ENCODE measurements around the gene CYP11A1. TPM values are rescaled to one million over a fixed set of nuclear protein-coding genes. Genes with fewer than 3 reads are reported as not detected.
"Not testable (repeated sequence)": the region's sequence is repeated elsewhere in the genome, so short reads cannot be mapped to it uniquely, and the experiment has no call there.

The CYP11A1 gene
- total RNA-seq, 1 donor from 2014 or later: not detected

- ChIA-PET CTCF (interaction anchor here (0.9 kb wide), 1 partner anchor 9 kb away, joined by 3 read pairs; no protein-coding TSS in a partner anchor), POLR2A (no interaction called here)
- peaks cover 37% of the 10 kb centered on the region for H3K27me3 Mint-ChIP-seq
- H3K9me3 Mint-ChIP-seq: no peaks in the 10 kb centered on the region
- intact Hi-C loops (cut with micrococcal nuclease): no loop called here
- TF ChIP-seq CTCF (IDR thresholded peaks at IDR 0.05): no peak
- H3K4me3 Mint-ChIP-seq: peak overlapping the region; percentile 67
- H3K27ac Mint-ChIP-seq: no peak overlapping the region
- peak; percentile 52 for ATAC-seq (ENCODE audit: low read depth)
- peaks cover 4% of the 10 kb centered on the region for H3K4me1 Mint-ChIP-seq
- DNase-seq: no peak
- H3K36me3 Mint-ChIP-seq (ENCODE audit: low read depth): no peaks in the 10 kb centered on the region
These were observed 1.6 kb downstream of the CYP11A1 start for GRCh38 chr15:74365598-74366445.

GRCh38 chr15:74364936-74365597 is 2.4 kb downstream of the CYP11A1 start:
- H3K4me1 Mint-ChIP-seq: peaks cover 4% of the 10 kb centered on the region
- no peak for ATAC-seq (ENCODE audit: low read depth)
- no peak overlapping the region for H3K27ac Mint-ChIP-seq
- H3K27me3 Mint-ChIP-seq: peaks cover 34% of the 10 kb centered on the region
- no peaks in the 10 kb centered on the region for H3K9me3 Mint-ChIP-seq
- intact Hi-C loops (cut with micrococcal nuclease): no loop called here
- TF ChIP-seq CTCF (IDR thresholded peaks at IDR 0.05): no peak
- no peak for DNase-seq
- CTCF ChIA-PET: no interaction called here
- H3K4me3 Mint-ChIP-seq: peak overlapping the region; percentile 67
- POLR2A ChIA-PET: no interaction called here
- no peaks in the 10 kb centered on the region for H3K36me3 Mint-ChIP-seq (ENCODE audit: low read depth)

- ChIA-PET CTCF (interaction anchor here (1.0 kb wide), 1 partner anchor 9 kb away, joined by 4 read pairs; no protein-coding TSS in a partner anchor), POLR2A (no interaction called here)
- no peak overlapping the region for H3K4me3 Mint-ChIP-seq
- H3K27ac Mint-ChIP-seq: no peak overlapping the region
- no peaks in the 10 kb centered on the region for H3K36me3 Mint-ChIP-seq (ENCODE audit: low read depth)
- no peaks in the 10 kb centered on the region for H3K9me3 Mint-ChIP-seq
- DNase-seq: no peak
- ATAC-seq (ENCODE audit: low read depth): no peak
- H3K4me1 Mint-ChIP-seq: peaks cover 4% of the 10 kb centered on the region
- H3K27me3 Mint-ChIP-seq: peaks cover 20% of the 10 kb centered on the region
- TF ChIP-seq CTCF (IDR thresholded peaks at IDR 0.05): no peak
- intact Hi-C loops (cut with micrococcal nuclease): no loop called here
These were observed 5.0 kb downstream of the CYP11A1 start for GRCh38 chr15:74362482-74362881.

GRCh38 chr15:74360855-74361254 is 6.6 kb downstream of the CYP11A1 start:
- H3K36me3 Mint-ChIP-seq (ENCODE audit: low read depth); intact Hi-C loops (cut with micrococcal nuclease); POLR2A ChIA-PET; CTCF ChIA-PET; H3K9me3 Mint-ChIP-seq; ATAC-seq (ENCODE audit: low read depth); DNase-seq; H3K4me1 Mint-ChIP-seq; H3K27ac Mint-ChIP-seq; H3K4me3 Mint-ChIP-seq: not testable (repeated sequence)
- H3K27me3 Mint-ChIP-seq: peaks cover 16% of the 10 kb centered on the region

- H3K9me3 Mint-ChIP-seq; H3K4me1 Mint-ChIP-seq; DNase-seq; POLR2A ChIA-PET; intact Hi-C loops (cut with micrococcal nuclease); H3K27ac Mint-ChIP-seq; H3K4me3 Mint-ChIP-seq; H3K36me3 Mint-ChIP-seq (ENCODE audit: low read depth); ATAC-seq (ENCODE audit: low read depth): not testable (repeated sequence)
- CTCF ChIA-PET: interaction anchor here (0.5 kb wide), 1 partner anchor 90 kb away, joined by 3 read pairs; no protein-coding TSS in a partner anchor
- H3K27me3 Mint-ChIP-seq: peaks cover 18% of the 10 kb centered on the region
These were observed 8.1 kb downstream of the CYP11A1 start for GRCh38 chr15:74359376-74359775.

- H3K27me3 Mint-ChIP-seq: peaks cover 22% of the 10 kb centered on the region
- ATAC-seq (ENCODE audit: low read depth); H3K27ac Mint-ChIP-seq; DNase-seq; POLR2A ChIA-PET; intact Hi-C loops (cut with micrococcal nuclease); H3K4me1 Mint-ChIP-seq; CTCF ChIA-PET; H3K36me3 Mint-ChIP-seq (ENCODE audit: low read depth); H3K4me3 Mint-ChIP-seq: not testable (repeated sequence)
- H3K9me3 Mint-ChIP-seq: peaks cover 11% of the 10 kb centered on the region
These were observed 9.9 kb downstream of the CYP11A1 start for GRCh38 chr15:74357514-74357913.

GRCh38 chr15:74356050-74356449 is 11.4 kb downstream of the CYP11A1 start:
- H3K4me3 Mint-ChIP-seq; H3K27ac Mint-ChIP-seq; H3K36me3 Mint-ChIP-seq (ENCODE audit: low read depth); POLR2A ChIA-PET; CTCF ChIA-PET; ATAC-seq (ENCODE audit: low read depth); DNase-seq; intact Hi-C loops (cut with micrococcal nuclease); H3K4me1 Mint-ChIP-seq: not testable (repeated sequence)
- peaks cover 11% of the 10 kb centered on the region for H3K9me3 Mint-ChIP-seq
- H3K27me3 Mint-ChIP-seq: peaks cover 20% of the 10 kb centered on the region

GRCh38 chr15:74353992-74354391 is 13.5 kb downstream of the CYP11A1 start:
- ATAC-seq (ENCODE audit: low read depth); H3K36me3 Mint-ChIP-seq (ENCODE audit: low read depth); H3K27ac Mint-ChIP-seq; intact Hi-C loops (cut with micrococcal nuclease); DNase-seq; H3K4me3 Mint-ChIP-seq; POLR2A ChIA-PET; CTCF ChIA-PET; H3K4me1 Mint-ChIP-seq: not testable (repeated sequence)
- Mint-ChIP-seq H3K27me3 (peaks cover 20% of the 10 kb centered on the region), H3K9me3 (peaks cover 11% of the 10 kb centered on the region)
